Measurements from ENCODE around the gene TXNRD2.
"Not testable (repeated sequence)": the region's sequence is repeated elsewhere in the genome, so short reads cannot be mapped to it uniquely, and the experiment has no call there.

TXNRD2 gene

GRCh38 chr22:19918332-19919106 is 23.1 kb downstream of the TXNRD2 start:
- DNase-seq: no peak

DNA sequence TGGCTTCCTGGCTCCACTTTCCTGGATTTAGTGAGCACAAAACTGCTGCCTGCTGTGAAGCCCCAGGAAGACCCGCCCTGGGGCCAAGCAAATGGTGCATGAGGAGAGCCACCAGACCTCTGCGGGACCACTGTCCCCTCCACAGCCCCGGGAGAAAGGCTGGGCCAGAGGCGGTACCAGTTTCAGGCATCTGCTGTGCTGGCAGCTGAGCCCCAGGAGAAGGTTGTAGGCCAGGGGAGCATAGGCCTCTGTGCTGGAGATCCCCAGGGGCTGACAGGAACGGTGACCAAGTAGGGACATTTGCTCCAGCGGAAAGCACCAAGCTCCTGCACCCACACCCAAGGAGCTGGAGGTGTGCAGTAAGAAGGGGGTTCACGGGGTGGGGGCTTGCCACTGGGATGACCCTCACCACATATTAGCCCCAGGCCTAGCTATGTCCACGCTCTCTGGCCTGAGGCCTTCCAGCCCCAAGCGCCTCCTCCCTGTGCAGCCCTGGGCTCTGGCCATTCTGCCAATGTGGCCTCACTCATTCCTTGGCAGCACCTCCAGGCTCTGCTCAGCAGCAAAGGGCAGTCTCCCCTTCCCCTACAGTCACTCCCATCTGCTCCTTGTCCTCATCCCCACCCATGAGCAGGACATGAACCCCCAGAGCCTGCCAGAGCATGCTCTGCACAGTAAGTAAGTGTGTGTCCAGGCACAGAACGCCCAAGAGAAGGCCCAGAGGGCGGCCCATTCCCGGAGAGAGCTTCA is 24.1 kb downstream of the TXNRD2 start:
- DNase-seq: no peak

DNA sequence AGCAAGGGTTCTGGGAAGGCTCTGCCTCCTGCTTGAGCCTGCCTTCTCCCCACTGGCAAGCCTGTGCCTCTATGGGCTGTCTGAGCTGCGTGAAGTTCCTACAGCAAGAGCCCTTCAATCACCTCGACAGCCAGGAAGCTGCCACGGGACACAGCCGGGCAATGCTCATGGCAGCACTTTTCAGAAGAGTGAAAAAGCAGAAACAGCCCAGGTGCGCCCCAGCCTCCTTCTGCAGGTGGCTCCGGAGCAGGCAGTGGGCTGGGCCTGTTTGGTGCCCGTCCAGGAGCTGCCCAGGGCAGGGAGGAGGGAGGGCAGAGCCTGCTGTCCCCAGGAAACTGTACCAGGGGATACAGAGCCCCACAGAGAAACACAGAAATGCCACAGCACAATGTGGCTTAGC is 24.7 kb downstream of the TXNRD2 start:
- no peak for DNase-seq

DNA sequence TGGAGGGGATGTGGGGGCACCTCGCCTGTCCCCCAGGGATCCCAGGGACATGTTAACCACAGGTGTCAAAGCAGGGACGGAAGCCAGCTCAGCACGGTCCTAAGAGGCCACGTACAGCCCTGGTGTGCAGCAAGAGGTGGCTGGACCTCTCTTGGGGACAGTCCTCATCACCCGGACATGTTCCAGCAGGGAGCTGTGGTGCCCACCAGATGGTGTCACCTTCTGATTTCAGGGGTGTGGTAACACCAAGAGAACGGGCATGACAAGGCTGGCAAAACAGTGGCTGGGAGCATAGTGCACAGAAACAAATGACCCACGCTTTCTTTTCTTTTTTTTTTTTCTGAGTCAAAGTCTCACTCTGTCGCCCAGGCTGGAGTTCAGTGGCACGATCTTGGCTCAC is 25.6 kb downstream of the TXNRD2 start:
- DNase-seq: no peak

DNA sequence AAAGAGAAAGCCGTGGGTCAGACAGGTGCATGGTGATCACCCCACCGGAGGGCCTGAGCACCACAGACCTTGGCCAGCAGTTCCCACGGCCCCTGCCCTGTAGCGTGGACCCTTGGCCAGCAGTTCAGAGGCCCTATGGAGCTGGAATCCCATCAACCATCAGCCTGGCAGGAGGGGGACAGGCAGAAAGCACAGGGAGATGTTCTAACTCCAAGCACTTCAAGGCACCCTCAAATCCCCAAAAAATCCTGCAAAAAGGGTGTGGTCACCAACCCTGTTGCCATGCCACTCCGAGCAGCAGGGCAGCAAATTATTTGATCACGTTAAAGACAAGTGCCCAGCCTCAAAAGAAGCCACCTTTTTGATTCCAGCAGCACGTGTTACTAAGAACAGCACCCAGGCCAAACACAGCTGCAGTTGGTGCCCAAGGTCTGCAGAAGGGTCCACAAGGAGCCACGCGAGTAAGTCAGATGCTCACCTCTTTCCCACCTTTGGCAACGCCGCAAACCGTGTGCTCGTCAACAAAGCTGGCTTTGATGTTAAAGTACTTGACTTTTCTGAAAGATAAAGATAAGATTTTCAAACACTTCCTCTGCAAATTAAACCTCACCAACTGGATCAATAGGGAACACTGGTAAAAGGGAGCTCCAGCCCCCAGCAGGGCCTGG is 26.2 kb downstream of the TXNRD2 start:
- DNase-seq: no peak

GRCh38 chr22:19914201-19914943 is 27.2 kb downstream of the TXNRD2 start:
- no peak for DNase-seq

- no peak for DNase-seq
Observed at GRCh38 chr22:19913337-19913936, 28.2 kb downstream of the TXNRD2 start.

DNA sequence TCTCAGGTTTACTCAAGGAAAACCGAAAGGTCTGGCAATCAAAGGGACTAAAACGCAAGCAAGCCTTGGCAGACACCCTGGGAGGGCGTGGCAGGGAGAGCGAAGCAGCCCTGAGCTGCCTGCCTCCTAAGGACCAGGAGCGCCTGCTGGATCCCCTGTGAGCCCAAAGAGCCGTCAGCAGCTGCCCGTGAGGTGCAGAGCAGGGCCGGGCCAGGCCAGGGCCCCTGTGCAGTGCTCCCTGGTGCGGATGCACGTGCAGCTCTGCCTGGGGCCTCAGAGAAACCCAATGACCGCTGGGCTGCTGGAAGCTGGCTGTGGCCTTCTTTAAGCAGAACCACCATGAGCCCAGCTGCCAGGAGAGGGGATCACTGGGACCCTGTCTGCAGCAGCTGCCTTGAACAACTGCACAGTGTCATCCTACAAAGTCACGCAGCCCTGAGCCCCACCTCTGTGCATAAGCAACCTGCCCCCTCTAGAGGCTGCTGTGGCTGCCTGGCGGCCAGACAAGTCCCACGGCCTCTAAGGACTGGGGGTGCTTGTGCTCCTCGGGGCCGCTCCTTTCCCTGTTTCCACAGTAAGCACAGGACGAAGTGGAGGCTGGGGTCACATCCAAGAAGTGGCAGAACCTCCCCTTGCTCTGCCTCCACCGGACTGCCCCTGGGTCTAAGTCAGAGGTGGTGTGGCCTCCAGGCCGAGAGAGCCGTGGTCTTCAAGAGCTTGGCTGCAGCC is 29.2 kb downstream of the TXNRD2 start:
- DNase-seq: no peak

DNA sequence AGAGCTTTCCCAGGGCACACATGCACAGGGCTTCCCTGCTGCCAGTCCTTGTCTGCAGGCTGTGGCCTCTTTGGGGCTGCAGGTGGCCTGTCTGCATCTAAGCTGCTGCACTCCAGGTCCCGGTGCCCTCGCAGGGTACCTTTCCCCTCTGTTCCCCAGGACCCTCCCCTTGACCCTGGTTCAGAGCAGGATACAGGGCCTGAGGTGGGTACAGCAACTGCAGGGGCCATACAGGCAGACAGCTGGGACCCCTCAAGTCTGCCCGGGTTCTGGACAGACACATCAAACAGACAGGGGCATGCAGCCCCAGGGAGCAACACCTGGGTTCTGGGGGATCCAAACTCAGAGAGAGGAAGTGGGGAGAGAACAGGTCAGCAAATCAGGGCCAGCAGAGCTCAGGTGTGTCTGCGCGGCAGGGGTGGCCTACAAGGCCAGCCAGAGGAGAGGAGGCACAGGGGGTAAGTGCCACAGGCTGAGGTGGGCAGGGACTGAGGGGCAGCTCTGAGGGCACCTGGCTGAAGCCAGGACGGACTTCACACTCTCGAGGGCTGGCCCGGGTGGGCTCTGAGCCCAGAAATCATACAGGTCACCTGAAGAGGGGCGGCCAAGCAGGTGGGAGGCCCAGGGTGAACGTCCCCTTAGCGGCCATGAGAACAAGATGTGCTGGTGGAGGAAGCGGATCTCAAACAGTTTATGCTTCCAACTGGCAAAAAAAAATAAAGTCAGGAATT is 29.9 kb downstream of the TXNRD2 start:
- DNase-seq: no peak

DNA sequence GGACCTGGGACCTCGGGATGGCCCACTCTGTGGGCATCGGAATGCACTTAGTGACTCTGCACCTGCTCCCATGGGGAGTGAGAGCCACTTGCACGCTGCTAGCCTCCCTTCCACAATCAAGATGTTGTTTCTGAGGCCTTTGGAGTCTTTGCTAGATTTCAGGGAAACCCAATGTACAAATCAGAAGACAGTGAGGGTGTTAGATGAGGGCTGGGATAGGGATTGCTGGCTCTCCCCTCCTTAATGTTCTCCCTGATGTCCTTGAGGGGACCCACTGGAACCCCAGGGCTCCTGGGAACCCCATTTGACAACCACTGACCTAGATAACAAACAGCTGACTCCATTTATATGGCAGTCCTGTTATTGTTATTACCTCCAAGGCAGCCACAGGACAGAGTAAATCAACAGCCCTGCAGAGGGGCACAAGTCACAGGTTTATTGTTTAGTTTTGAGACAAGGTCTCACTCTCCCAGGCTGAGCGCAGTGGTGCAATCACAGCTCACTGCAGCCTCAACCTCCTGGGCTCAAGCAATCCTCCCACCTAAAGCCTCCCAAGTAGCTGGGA is 31.4 kb downstream of the TXNRD2 start:
- DNase-seq: no peak

DNA sequence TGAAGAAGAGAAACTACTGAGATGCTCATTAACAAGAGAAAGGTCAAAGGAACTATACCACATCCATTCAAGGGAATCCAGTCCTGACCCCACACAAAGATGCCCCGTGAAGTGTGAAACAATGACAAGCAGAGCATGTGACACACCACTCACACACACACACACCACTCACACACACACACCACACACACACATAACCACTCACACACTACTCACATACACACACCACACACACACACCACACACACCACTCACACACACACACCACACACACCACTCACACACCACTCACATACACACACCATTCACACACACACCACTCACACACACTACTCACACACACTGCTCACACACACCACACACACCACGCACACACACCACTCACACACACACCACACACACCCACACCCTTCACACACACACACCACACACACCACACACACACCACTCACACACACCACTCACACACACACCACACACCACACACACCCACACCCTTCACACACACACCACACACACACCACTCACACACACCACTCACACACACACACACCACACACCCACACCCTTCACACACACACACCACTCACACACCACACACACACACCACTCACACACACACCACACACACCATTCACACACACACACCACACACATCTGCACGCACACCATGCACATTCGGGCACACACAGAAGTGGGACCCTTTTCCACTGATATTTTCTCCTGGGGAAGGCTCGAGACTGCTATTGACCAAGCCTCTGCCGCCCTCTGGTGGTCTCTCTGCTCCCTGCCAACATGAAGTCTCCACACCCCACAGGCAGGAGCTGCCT is 32.1 kb downstream of the TXNRD2 start:
- DNase-seq: peak; percentile 58

DNA sequence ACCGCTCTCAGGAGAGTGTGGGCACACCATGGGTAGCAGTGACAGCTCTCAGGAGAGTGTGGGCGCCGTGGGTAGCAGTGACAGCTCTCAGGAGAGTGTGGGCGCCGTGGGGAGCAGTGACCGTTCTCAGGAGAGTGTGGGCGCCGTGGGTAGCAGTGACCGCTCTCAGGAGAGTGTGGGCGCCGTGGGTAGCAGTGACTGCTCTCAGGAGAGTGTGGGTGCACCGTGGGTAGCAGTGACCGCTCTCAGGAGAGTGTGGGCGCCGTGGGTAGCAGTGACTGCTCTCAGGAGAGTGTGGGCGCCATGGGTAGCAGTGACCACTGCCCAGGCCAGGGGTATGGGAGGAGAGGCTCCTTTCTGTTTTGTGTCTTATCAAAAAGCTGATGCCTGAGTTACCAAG is 33.7 kb downstream of the TXNRD2 start:
- DNase-seq: not testable (repeated sequence)

DNA sequence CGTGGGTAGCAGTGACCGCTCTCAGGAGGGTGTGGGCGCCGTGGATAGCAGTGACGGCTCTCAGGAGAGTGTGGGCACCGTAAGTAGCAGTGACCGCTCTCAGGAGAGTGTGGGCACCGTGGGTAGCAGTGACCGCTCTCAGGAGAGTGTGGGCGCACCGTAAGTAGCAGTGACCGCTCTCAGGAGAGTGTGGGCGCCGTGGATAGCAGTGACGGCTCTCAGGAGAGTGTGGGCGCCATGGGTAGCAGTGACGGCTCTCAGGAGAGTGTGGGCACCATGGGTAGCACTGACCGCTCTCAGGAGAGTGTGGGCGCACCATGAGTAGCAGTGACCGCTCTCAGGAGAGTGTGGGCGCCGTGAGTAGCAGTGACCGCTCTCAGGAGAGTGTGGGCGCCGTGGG is 34.8 kb downstream of the TXNRD2 start:
- DNase-seq: not testable (repeated sequence)

GRCh38 chr22:19905347-19906276 is 36.0 kb downstream of the TXNRD2 start:
- no peak for DNase-seq

- DNase-seq: no peak
Observed at GRCh38 chr22:19904935-19905334, 36.7 kb downstream of the TXNRD2 start.

GRCh38 chr22:19904174-19904856 is 37.3 kb downstream of the TXNRD2 start:
- DNase-seq: no peak

DNA sequence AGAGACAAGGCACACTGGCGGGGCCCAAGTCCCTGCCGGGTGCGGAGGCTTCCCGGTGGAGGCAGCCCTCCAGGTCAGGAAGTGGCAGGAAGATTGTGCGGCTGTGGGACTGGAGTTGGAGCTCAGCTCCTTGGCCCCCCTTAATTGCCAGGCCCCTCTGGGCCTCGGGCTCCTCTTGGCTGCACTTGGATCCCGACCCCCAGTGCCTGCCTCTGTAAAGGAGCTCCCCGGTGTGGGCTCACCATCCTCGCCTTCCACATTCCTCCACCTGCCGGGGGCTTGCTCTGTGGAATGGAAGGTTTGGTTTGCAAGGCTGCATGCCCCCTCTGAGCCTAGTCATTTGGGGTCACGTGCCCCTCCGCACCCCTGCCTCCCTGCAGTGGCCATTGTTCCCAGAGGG is 38.1 kb downstream of the TXNRD2 start:
- no peak for DNase-seq

- DNase-seq: no peak
Observed at GRCh38 chr22:19903031-19903430, 38.6 kb downstream of the TXNRD2 start.
